HEK293 (cell line): ENCODE results near the gene PRTN3.

Experiments used
- CTCF ChIA-PET: fragments of 350-600 bp; formaldehyde crosslinking; extraction: SDS; loops from one replicate; lab custom pipeline; 2021; ENCODE audit warnings: antibody characterized with exemption; lab: Yijun Ruan, JAX
- POLR2A ChIA-PET: fragments of 300-600 bp; formaldehyde crosslinking; extraction: SDS; loops from one replicate; lab custom pipeline; 2020; ENCODE audit warnings: antibody characterized with exemption, inconsistent platforms; lab: Yijun Ruan, JAX
- H3K27ac ChIP-seq: fragments of 200-500 bp; sonication (Bioruptor generic); 2 replicates; pipeline ENCODE4 v1.5.1; 2014; ENCODE audit warnings: low read depth, low read length, control low read depth, inconsistent platforms; ENCODE audit errors: extremely low read depth
- H3K36me3 ChIP-seq, 2 experiments: fragments of 200-500 bp in 1 of 2; sonication (Bioruptor generic) in 1 of 2; 1 replicate in 1 of 2; 2 replicates in 1 of 2; pipeline ENCODE4 v1.5.1; 2014 to 2017; ENCODE audit warnings: inconsistent platforms in 2 of 2, low read length in 2 of 2; ENCODE audit not compliant: control insufficient read depth in 2 of 2, insufficient read depth in 1 of 2
- H3K4me1 ChIP-seq: fragments of 200-500 bp; sonication (Bioruptor generic); 2 replicates; pipeline ENCODE4 v1.5.1; 2014; ENCODE audit warnings: mild to moderate bottlenecking, low read length, inconsistent platforms; ENCODE audit not compliant: control insufficient read depth, insufficient read depth
- H3K4me3 ChIP-seq: 2 replicates; pipeline ENCODE4 v1.5.1; 2011; ENCODE audit warnings: low read depth, mild to moderate bottlenecking, control low read depth, low read length, moderate library complexity
- H3K9me3 ChIP-seq: fragments of 200-500 bp; sonication (Bioruptor generic); 2 replicates; pipeline ENCODE4 v1.5.1; 2014; ENCODE audit warnings: low read depth, low read length, inconsistent platforms; ENCODE audit not compliant: control insufficient read depth, insufficient read depth
- GLIS1 ChIP-seq: fragments of 450-650 bp; formaldehyde crosslinking; IDR thresholded peaks from 2 replicates; pipeline ENCODE4 v1.5.1; 2016; ENCODE audit warnings: missing biosample characterization, missing genetic modification characterization
- GLIS2 ChIP-seq: fragments of 450-650 bp; formaldehyde crosslinking; IDR thresholded peaks from 2 replicates; pipeline ENCODE4 v1.5.1; 2016; ENCODE audit warnings: missing biosample characterization, missing genetic modification characterization
- KLF1 ChIP-seq: fragments of 450-650 bp; formaldehyde crosslinking; IDR thresholded peaks from 2 replicates; pipeline ENCODE4 v1.5.1; 2016; ENCODE audit warnings: missing biosample characterization, missing genetic modification characterization
- KLF7 ChIP-seq: fragments of 450-650 bp; formaldehyde crosslinking; IDR thresholded peaks from 2 replicates; pipeline ENCODE4 v1.5.1; 2016; ENCODE audit warnings: missing biosample characterization, missing genetic modification characterization, borderline replicate concordance
- KLF9 ChIP-seq: fragments of 450-650 bp; formaldehyde crosslinking; IDR thresholded peaks from 2 replicates; pipeline ENCODE4 v1.5.1; 2016; ENCODE audit warnings: missing biosample characterization, missing genetic modification characterization, low read depth
- RBAK ChIP-seq: fragments of 450-650 bp; formaldehyde crosslinking; IDR thresholded peaks from 2 replicates; pipeline ENCODE4 v1.5.1; 2016; ENCODE audit warnings: missing biosample characterization, missing genetic modification characterization
- SCRT2 ChIP-seq: fragments of 450-650 bp; formaldehyde crosslinking; IDR thresholded peaks from 2 replicates; pipeline ENCODE4 v1.5.1; 2016; ENCODE audit warnings: missing biosample characterization, missing genetic modification characterization
- YY2 ChIP-seq: fragments of 450-650 bp; formaldehyde crosslinking; IDR thresholded peaks from 2 replicates; pipeline ENCODE4 v1.5.1; 2016; ENCODE audit warnings: missing biosample characterization, missing genetic modification characterization
- ZBTB17 ChIP-seq: fragments of 450-650 bp; formaldehyde crosslinking; IDR thresholded peaks from 2 replicates; pipeline ENCODE4 v1.5.1; 2016; ENCODE audit warnings: missing biosample characterization, missing genetic modification characterization
- ZNF133 ChIP-seq: fragments of 450-650 bp; formaldehyde crosslinking; IDR thresholded peaks from 2 replicates; pipeline ENCODE4 v1.5.1; 2016; ENCODE audit warnings: missing biosample characterization, missing genetic modification characterization
- ZNF146 ChIP-seq: fragments of 450-650 bp; formaldehyde crosslinking; IDR thresholded peaks from 2 replicates; pipeline ENCODE4 v1.5.1; 2016; ENCODE audit warnings: missing biosample characterization, missing genetic modification characterization
- ZNF24 ChIP-seq: fragments of 450-650 bp; formaldehyde crosslinking; IDR thresholded peaks from 2 replicates; pipeline ENCODE4 v1.5.1; 2016; ENCODE audit warnings: missing biosample characterization, missing genetic modification characterization
- ZNF248 ChIP-seq: fragments of 450-650 bp; formaldehyde crosslinking; IDR thresholded peaks from 2 replicates; pipeline ENCODE4 v1.5.1; 2017; ENCODE audit warnings: missing biosample characterization, missing genetic modification characterization
- ZNF37A ChIP-seq: fragments of 450-650 bp; IDR thresholded peaks from 2 replicates; pipeline ENCODE4 v1.5.1; 2018; ENCODE audit warnings: missing biosample characterization, missing genetic modification characterization
- ZNF558 ChIP-seq: fragments of 450-650 bp; formaldehyde crosslinking; IDR thresholded peaks from 2 replicates; pipeline ENCODE4 v1.5.1; 2016; ENCODE audit warnings: missing biosample characterization, missing genetic modification characterization
- ZNF560 ChIP-seq: fragments of 450-650 bp; formaldehyde crosslinking; IDR thresholded peaks from 2 replicates; pipeline ENCODE4 v1.5.1; 2017; ENCODE audit warnings: missing biosample characterization, missing genetic modification characterization, borderline replicate concordance
- ZNF600 ChIP-seq: fragments of 450-650 bp; formaldehyde crosslinking; IDR thresholded peaks from 2 replicates; pipeline ENCODE4 v1.5.1; 2016; ENCODE audit warnings: missing biosample characterization, missing genetic modification characterization
- ZNF624 ChIP-seq: fragments of 450-650 bp; formaldehyde crosslinking; IDR thresholded peaks from 2 replicates; pipeline ENCODE4 v1.5.1; 2017; ENCODE audit warnings: missing biosample characterization, missing genetic modification characterization
- ZNF701 ChIP-seq: fragments of 450-650 bp; formaldehyde crosslinking; IDR thresholded peaks from 2 replicates; pipeline ENCODE4 v1.5.1; 2016; ENCODE audit warnings: missing biosample characterization, missing genetic modification characterization
- ZNF791 ChIP-seq: fragments of 450-650 bp; formaldehyde crosslinking; IDR thresholded peaks from 2 replicates; pipeline ENCODE4 v1.5.1; 2016; ENCODE audit warnings: missing biosample characterization, missing genetic modification characterization
- ZSCAN16 ChIP-seq: fragments of 450-650 bp; formaldehyde crosslinking; IDR thresholded peaks from 2 replicates; pipeline ENCODE4 v1.5.1; 2016; ENCODE audit warnings: missing biosample characterization, missing genetic modification characterization
- ZXDB ChIP-seq: fragments of 450-650 bp; formaldehyde crosslinking; IDR thresholded peaks from 2 replicates; pipeline ENCODE4 v1.5.1; 2016; ENCODE audit warnings: missing biosample characterization, missing genetic modification characterization
- TF ChIP-seq, protein P1 (sequence below): fragments of 450-650 bp; formaldehyde crosslinking; IDR thresholded peaks from 2 replicates; pipeline ENCODE4 v1.5.1; 2016; ENCODE audit warnings: missing biosample characterization, missing genetic modification characterization
- TF ChIP-seq, protein P2 (sequence below): fragments of 450-650 bp; formaldehyde crosslinking; IDR thresholded peaks from 2 replicates; pipeline ENCODE4 v1.5.1; 2017; ENCODE audit warnings: missing biosample characterization, missing genetic modification characterization
- TF ChIP-seq, protein P3 (sequence below): fragments of 450-650 bp; formaldehyde crosslinking; IDR thresholded peaks from 2 replicates; pipeline ENCODE4 v1.5.1; 2016; ENCODE audit warnings: missing biosample characterization, missing genetic modification characterization
- TF ChIP-seq, protein P4 (sequence below): fragments of 450-650 bp; IDR thresholded peaks from 2 replicates; pipeline ENCODE4 v1.5.1; 2018; ENCODE audit warnings: missing biosample characterization, mild to moderate bottlenecking, missing genetic modification characterization
- TF ChIP-seq, protein P5 (sequence below): fragments of 450-650 bp; formaldehyde crosslinking; IDR thresholded peaks from 2 replicates; pipeline ENCODE4 v1.5.1; 2017; ENCODE audit warnings: missing biosample characterization, missing genetic modification characterization

Gene PRTN3

DNA sequence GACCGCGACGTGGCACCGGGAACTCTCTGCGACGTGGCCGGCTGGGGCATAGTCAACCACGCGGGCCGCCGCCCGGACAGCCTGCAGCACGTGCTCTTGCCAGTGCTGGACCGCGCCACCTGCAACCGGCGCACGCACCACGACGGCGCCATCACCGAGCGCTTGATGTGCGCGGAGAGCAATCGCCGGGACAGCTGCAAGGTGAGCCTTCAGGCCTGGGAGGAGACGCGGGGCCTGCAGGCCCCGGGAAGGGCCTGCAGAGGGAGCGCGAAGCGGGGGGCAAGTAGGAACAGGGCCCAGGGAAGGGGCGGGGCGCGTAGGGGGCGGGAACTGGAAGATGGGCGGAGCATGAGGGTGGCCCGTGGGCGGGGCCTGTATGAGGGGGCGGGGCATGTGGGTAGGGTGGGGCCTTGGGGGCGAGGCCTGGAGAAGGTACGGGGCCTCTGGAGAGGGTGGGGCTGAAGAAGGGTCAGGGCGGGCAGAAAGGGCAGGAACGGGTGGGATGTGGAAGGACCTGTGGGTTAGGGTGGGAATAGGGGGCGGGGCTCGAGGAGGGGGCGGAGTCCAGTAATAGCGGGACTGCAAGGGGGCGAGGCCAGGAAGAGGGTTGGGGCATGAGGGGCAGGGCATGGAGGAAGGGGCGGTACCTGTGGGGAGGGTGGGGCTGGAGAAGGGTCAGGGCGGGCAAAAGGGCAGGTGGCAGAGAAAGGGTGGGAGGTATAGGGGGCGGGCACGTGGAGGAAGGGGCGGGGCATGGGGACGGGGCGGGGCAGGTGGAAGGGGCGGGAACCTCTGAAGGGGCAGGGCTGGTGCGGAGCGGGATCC, 21.2 kb downstream of the PRTN3 start (continued):
- no peak for TF ChIP-seq ZNF558 (tag by site-specific recombination)
- TF ChIP-seq, protein P1, sequence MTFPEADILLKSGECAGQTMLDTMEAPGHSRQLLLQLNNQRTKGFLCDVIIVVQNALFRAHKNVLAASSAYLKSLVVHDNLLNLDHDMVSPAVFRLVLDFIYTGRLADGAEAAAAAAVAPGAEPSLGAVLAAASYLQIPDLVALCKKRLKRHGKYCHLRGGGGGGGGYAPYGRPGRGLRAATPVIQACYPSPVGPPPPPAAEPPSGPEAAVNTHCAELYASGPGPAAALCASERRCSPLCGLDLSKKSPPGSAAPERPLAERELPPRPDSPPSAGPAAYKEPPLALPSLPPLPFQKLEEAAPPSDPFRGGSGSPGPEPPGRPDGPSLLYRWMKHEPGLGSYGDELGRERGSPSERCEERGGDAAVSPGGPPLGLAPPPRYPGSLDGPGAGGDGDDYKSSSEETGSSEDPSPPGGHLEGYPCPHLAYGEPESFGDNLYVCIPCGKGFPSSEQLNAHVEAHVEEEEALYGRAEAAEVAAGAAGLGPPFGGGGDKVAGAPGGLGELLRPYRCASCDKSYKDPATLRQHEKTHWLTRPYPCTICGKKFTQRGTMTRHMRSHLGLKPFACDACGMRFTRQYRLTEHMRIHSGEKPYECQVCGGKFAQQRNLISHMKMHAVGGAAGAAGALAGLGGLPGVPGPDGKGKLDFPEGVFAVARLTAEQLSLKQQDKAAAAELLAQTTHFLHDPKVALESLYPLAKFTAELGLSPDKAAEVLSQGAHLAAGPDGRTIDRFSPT (tag by site-specific recombination): no peak; the same call in 1 of the 2 replicates
- no peak for TF ChIP-seq ZNF624 (tag by site-specific recombination)
- TF ChIP-seq ZNF248: no peak

DNA sequence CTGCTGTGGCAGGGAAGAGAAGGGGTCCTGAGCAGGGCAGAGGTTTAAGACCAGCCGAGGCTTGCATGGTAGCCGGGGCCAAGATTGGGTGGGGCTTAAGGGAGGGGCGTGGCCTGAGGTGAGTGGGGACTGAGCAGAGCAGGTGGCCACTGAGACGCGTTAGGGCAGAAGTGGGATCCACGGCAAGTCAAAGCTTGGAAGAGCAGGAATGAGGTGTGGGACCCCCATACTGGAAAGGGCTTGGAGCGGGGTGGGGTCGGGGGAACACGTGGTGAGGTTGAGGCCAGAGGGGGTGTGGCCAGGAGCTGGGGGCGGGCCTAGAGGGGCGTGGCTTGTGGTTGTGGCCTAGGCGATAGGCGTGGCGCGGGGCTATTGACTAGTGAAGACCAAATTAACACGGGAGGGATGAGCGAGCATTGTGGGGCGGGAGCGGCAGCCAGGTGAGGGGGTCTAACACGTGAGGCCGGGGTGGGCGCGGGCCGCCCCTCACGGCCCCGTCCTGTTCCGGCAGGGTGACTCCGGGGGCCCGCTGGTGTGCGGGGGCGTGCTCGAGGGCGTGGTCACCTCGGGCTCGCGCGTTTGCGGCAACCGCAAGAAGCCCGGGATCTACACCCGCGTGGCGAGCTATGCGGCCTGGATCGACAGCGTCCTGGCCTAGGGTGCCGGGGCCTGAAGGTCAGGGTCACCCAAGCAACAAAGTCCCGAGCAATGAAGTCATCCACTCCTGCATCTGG, 21.9 kb downstream of the PRTN3 start:
- ChIA-PET POLR2A (interaction anchor here (0.5 to 1.4 kb wide), 2 partner anchors 16 to 30 kb away, joined by 3 to 6 read pairs; partner anchors contain the start of genes MED16 and RNU6-9), CTCF (interaction anchor here (0.9 to 1.8 kb wide), 3 partner anchors 58 to 99 kb away, joined by 3 to 10 read pairs (median 5); no protein-coding TSS in a partner anchor)
- Histone ChIP-seq H3K9me3 (no peaks in the 10 kb centered on the region), H3K36me3 (peaks cover 0 to 5% of the 10 kb centered on the region in 2 experiments; a peak in 1 of 3 replicates), H3K27ac (no peak overlapping the region), H3K4me3 (no peak overlapping the region), H3K4me1 (no peaks in the 10 kb centered on the region)
- TF ChIP-seq, protein P2, sequence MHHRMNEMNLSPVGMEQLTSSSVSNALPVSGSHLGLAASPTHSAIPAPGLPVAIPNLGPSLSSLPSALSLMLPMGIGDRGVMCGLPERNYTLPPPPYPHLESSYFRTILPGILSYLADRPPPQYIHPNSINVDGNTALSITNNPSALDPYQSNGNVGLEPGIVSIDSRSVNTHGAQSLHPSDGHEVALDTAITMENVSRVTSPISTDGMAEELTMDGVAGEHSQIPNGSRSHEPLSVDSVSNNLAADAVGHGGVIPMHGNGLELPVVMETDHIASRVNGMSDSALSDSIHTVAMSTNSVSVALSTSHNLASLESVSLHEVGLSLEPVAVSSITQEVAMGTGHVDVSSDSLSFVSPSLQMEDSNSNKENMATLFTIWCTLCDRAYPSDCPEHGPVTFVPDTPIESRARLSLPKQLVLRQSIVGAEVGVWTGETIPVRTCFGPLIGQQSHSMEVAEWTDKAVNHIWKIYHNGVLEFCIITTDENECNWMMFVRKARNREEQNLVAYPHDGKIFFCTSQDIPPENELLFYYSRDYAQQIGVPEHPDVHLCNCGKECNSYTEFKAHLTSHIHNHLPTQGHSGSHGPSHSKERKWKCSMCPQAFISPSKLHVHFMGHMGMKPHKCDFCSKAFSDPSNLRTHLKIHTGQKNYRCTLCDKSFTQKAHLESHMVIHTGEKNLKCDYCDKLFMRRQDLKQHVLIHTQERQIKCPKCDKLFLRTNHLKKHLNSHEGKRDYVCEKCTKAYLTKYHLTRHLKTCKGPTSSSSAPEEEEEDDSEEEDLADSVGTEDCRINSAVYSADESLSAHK: no peak
- peak; percentile 22 for TF ChIP-seq KLF1 (tag by site-specific recombination)
- no peak for TF ChIP-seq ZBTB17
- no peak for TF ChIP-seq YY2 (tag by site-specific recombination)
- no peak for TF ChIP-seq SCRT2 (tag by site-specific recombination)
- TF ChIP-seq, protein P3, sequence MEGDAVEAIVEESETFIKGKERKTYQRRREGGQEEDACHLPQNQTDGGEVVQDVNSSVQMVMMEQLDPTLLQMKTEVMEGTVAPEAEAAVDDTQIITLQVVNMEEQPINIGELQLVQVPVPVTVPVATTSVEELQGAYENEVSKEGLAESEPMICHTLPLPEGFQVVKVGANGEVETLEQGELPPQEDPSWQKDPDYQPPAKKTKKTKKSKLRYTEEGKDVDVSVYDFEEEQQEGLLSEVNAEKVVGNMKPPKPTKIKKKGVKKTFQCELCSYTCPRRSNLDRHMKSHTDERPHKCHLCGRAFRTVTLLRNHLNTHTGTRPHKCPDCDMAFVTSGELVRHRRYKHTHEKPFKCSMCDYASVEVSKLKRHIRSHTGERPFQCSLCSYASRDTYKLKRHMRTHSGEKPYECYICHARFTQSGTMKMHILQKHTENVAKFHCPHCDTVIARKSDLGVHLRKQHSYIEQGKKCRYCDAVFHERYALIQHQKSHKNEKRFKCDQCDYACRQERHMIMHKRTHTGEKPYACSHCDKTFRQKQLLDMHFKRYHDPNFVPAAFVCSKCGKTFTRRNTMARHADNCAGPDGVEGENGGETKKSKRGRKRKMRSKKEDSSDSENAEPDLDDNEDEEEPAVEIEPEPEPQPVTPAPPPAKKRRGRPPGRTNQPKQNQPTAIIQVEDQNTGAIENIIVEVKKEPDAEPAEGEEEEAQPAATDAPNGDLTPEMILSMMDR (tag by site-specific recombination): no peak
- TF ChIP-seq ZNF560 (tag by site-specific recombination): no peak
- no peak for TF ChIP-seq GLIS2
- no peak for TF ChIP-seq GLIS1
- no peak for TF ChIP-seq ZNF146
- peak; percentile 51; the same call in 1 of the 2 replicates for TF ChIP-seq ZNF600 (tag by site-specific recombination)
- TF ChIP-seq KLF9 (tag by site-specific recombination): peak; percentile 85
- no peak for TF ChIP-seq ZSCAN16 (tag by site-specific recombination)
- no peak for TF ChIP-seq ZNF791 (tag by site-specific recombination)
- no peak for TF ChIP-seq ZNF133 (tag by site-specific recombination)
- TF ChIP-seq ZNF701: no peak
- TF ChIP-seq, protein P4, sequence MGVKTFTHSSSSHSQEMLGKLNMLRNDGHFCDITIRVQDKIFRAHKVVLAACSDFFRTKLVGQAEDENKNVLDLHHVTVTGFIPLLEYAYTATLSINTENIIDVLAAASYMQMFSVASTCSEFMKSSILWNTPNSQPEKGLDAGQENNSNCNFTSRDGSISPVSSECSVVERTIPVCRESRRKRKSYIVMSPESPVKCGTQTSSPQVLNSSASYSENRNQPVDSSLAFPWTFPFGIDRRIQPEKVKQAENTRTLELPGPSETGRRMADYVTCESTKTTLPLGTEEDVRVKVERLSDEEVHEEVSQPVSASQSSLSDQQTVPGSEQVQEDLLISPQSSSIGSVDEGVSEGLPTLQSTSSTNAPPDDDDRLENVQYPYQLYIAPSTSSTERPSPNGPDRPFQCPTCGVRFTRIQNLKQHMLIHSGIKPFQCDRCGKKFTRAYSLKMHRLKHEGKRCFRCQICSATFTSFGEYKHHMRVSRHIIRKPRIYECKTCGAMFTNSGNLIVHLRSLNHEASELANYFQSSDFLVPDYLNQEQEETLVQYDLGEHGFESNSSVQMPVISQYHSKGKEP: no peak
- TF ChIP-seq KLF7 (tag by site-specific recombination): 0 out of 2 replicates have a peak, but pooled peaks have one; percentile 13
- TF ChIP-seq ZXDB (tag by site-specific recombination): no peak
- TF ChIP-seq ZNF24: no peak
- TF ChIP-seq RBAK (tag by site-specific recombination): no peak
- TF ChIP-seq ZNF37A (tag by site-specific recombination): no peak
- TF ChIP-seq, protein P5, sequence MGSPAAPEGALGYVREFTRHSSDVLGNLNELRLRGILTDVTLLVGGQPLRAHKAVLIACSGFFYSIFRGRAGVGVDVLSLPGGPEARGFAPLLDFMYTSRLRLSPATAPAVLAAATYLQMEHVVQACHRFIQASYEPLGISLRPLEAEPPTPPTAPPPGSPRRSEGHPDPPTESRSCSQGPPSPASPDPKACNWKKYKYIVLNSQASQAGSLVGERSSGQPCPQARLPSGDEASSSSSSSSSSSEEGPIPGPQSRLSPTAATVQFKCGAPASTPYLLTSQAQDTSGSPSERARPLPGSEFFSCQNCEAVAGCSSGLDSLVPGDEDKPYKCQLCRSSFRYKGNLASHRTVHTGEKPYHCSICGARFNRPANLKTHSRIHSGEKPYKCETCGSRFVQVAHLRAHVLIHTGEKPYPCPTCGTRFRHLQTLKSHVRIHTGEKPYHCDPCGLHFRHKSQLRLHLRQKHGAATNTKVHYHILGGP (tag by site-specific recombination): no peak
